Upper lobe of right lung (tissue), 1 donor: Measurements from ENCODE around the gene ALG1. TPM values are rescaled to one million over a fixed set of nuclear protein-coding genes. Genes with fewer than 3 reads are reported as not detected.

Experiments used
- ATAC-seq: fragments of 200-7000 bp; cut with Tn5 transposase; one replicate; pipeline ENCODE4 v1.9.1; 2020; ENCODE audit warnings: mild to moderate bottlenecking, moderate library complexity
- DNase-seq: peaks from one replicate; pipeline ENCODE4 v3.0.0-alpha.2; 2020
- H3K27ac ChIP-seq: fragments of 200-600 bp; one replicate; pipeline ENCODE4 v1.8.0; 2022
- H3K27me3 ChIP-seq: fragments of 200-600 bp; one replicate; pipeline ENCODE4 v1.8.0; 2022; ENCODE audit warnings: mild to moderate bottlenecking
- H3K36me3 ChIP-seq: fragments of 200-600 bp; one replicate; pipeline ENCODE4 v1.8.0; 2022
- H3K4me1 ChIP-seq: fragments of 200-600 bp; one replicate; pipeline ENCODE4 v1.8.0; 2022
- H3K4me3 ChIP-seq: fragments of 200-600 bp; one replicate; pipeline ENCODE4 v1.8.0; 2022; ENCODE audit warnings: mild to moderate bottlenecking
- H3K9me3 ChIP-seq: fragments of 200-600 bp; one replicate; pipeline ENCODE4 v1.8.0; 2022
- intact Hi-C: fragments of 100-400 bp; cut with DNase I; formaldehyde crosslinking; loops from one replicate; pipeline ENCODE4 v1.11.0; 2022
- long read RNA-seq: library from polyadenylated mRNA; unstranded; transcript quantifications from one replicate; pipeline ENCODE4 v2.0.0, GENCODE V29; 2021
- total RNA-seq: library from RNA; stranded (reverse); fragmentation: NEBNext Ultra II Directional; extraction: Animal tissue kit (Norgen Biotek cat#: 25700); gene quantifications from one replicate; pipeline ENCODE4 v1.2.1, GENCODE V29; 2021
- TF ChIP-seq, protein P1 (sequence below): fragments of 200-600 bp; IDR thresholded peaks from one replicate; pipeline ENCODE4 v1.8.0; 2022; ENCODE audit warnings: antibody characterized with exemption
- donor health status: DM: no; HTN: yes; CAD: no; lungs with severe emphysema.

ALG1 gene, protein sequence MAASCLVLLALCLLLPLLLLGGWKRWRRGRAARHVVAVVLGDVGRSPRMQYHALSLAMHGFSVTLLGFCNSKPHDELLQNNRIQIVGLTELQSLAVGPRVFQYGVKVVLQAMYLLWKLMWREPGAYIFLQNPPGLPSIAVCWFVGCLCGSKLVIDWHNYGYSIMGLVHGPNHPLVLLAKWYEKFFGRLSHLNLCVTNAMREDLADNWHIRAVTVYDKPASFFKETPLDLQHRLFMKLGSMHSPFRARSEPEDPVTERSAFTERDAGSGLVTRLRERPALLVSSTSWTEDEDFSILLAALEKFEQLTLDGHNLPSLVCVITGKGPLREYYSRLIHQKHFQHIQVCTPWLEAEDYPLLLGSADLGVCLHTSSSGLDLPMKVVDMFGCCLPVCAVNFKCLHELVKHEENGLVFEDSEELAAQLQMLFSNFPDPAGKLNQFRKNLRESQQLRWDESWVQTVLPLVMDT
- 26.4 TPM for total RNA-seq
- long read RNA-seq, transcript ALG1-201 (13 exons, 2,132 nt): major isoform, 42 of 52 reads
- long read RNA-seq, partial matches to known transcripts: 5 of 52 reads
- long read RNA-seq, other reads (novel, unspliced or antisense): 5 of 52 reads

DNA sequence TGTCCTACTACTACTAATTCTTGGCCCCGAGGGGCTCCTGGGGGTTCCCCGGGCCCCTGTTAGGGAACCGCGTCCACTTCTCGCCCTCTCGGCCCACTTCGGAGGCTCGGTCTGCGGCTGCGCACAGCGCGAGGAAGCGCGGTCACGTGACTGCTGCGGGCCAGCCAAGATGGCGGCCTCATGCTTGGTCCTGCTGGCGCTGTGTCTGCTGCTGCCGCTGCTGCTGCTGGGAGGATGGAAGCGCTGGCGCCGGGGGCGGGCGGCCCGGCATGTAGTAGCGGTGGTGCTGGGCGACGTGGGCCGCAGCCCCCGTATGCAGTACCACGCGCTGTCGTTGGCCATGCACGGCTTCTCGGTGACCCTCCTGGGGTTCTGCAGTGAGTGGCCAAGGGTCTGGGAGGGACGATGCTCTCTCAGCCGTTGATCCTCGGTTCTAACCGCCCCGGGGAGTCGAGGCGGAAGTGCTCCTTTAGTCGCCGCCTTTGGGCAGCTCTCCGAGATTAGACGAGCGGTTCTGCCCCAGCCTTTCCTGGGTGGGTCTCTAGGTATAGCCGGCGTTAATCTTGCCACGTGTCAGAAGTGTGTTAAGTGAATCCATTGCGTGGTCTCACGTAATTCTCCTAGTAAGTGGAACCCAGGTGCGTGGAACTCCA lies at the start of gene ALG1:
TSS of gene ALG1 (plus strand) at position 163 of the 653 bp plus-strand sequence. CDS start at position 170, 7 bp downstream.
- Histone ChIP-seq H3K27ac (peak within 1 kb of the TSS; percentile 89), H3K4me1 (peaks cover 14% of the 10 kb centered on the region), H3K27me3 (no peaks in the 10 kb centered on the region), H3K36me3 (peaks cover 19% of the 10 kb centered on the region), H3K9me3 (no peaks in the 10 kb centered on the region), H3K4me3 (peak within 1 kb of the TSS; percentile 86)
- intact Hi-C loops: no loop called here
- ATAC-seq: peak; percentile 95
- TF ChIP-seq, protein P1, sequence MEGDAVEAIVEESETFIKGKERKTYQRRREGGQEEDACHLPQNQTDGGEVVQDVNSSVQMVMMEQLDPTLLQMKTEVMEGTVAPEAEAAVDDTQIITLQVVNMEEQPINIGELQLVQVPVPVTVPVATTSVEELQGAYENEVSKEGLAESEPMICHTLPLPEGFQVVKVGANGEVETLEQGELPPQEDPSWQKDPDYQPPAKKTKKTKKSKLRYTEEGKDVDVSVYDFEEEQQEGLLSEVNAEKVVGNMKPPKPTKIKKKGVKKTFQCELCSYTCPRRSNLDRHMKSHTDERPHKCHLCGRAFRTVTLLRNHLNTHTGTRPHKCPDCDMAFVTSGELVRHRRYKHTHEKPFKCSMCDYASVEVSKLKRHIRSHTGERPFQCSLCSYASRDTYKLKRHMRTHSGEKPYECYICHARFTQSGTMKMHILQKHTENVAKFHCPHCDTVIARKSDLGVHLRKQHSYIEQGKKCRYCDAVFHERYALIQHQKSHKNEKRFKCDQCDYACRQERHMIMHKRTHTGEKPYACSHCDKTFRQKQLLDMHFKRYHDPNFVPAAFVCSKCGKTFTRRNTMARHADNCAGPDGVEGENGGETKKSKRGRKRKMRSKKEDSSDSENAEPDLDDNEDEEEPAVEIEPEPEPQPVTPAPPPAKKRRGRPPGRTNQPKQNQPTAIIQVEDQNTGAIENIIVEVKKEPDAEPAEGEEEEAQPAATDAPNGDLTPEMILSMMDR: no peak
- DNase-seq: peak; percentile 95

DNA sequence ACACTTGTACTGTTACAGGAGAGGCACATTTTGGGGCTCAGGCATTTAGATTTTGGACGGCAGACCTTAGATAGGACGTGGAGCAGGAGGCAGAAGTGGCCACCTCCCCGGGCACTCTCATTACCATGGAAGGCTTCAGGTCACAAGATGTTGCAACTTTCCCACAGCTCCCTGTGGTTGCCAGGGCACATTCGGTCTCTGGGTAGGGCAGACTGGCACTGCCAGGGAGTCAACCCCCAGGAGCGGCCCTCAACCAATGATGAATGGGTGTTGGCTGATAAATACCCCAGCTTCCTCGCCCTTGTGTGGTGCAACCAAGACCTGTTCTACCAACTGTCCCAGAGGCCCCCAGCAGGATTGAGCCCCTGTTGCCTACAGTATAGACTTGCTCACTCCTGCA lies 49.1 kb upstream of the ALG1 start:
- TF ChIP-seq, protein P1: no peak
- DNase-seq (no peak), ATAC-seq (no peak)
- H3K4me3 ChIP-seq: no peak overlapping the region
- no peaks in the 10 kb centered on the region for H3K4me1 ChIP-seq
- H3K27me3 ChIP-seq: no peaks in the 10 kb centered on the region
- no peaks in the 10 kb centered on the region for H3K9me3 ChIP-seq
- H3K36me3 ChIP-seq: no peaks in the 10 kb centered on the region
- intact Hi-C loops: no loop called here
- H3K27ac ChIP-seq: no peak overlapping the region

DNA sequence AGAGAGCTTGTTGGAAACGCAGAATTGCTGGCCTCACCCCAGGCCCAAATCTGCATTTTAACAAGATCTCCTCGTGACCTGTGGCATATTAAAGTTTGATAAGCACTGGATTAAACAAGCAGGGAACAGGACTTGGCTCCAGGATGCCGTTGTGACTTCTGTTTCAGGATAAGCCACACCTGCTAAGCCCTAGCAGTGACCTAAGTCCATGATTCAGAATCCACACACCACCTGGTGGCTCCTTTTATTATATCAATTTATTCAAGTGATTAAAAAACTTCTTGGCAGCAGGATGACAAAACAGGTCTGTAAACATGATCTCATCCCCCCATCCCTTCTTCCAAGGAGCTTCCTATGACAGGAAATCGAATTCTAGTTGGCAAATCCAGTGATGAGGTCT lies 47.0 kb upstream of the ALG1 start:
- intact Hi-C loops: no loop called here
- Histone ChIP-seq H3K27me3 (no peaks in the 10 kb centered on the region), H3K4me1 (no peaks in the 10 kb centered on the region), H3K9me3 (no peaks in the 10 kb centered on the region), H3K36me3 (no peaks in the 10 kb centered on the region), H3K4me3 (no peak overlapping the region), H3K27ac (no peak overlapping the region)
- ATAC-seq (no peak), DNase-seq (no peak)
- TF ChIP-seq, protein P1: no peak

DNA sequence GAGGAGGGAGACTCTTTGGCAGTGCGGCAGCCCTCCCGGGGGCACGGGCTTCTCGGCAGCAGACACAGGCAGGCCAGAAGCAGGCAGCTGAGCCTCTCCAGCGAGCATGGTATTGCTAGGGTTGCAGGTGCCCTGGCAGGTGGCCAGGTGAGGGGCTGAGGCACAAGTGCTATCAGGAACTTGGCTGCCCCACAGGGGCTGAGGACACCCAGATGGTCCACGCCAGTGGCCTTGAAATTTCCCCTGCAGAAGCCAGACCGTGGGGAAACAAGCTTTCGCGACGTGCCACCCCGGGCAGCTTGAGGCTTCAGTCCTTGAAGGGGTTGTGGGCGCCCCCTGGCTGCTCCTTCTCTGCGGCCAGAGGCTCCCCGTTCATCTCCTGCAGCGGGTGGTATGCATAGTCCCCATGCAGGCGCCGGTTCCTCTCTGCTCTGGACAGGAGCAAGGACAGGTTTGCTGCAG lies 46.4 kb upstream of the ALG1 start:
- intact Hi-C loops: no loop called here
- TF ChIP-seq, protein P1: peak; percentile 13
- no peak for ATAC-seq
- DNase-seq: no peak
- Histone ChIP-seq H3K4me1 (no peaks in the 10 kb centered on the region), H3K4me3 (no peak overlapping the region), H3K36me3 (no peaks in the 10 kb centered on the region), H3K27me3 (no peaks in the 10 kb centered on the region), H3K27ac (no peak overlapping the region), H3K9me3 (no peaks in the 10 kb centered on the region)

DNA sequence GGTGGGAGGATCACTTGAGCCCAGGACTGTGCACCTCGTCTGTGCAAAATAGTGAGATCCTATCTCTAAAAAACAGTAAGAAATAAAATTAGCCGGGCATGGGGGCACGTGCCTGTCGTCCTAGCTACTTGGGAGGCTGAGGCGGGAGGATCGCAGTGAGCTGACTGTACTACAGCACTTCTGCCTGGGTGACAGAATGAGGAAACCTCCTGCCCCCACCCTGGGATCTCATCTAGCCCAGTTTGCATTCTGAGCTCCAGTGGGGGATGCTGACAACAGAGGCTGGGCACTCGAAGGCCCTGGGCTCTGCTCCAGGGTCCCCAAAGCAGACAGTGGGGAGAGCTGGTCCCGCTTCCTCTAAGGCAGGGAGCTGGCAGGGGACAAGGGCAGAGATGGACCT lies 45.0 kb upstream of the ALG1 start:
- Histone ChIP-seq H3K4me1 (no peaks in the 10 kb centered on the region), H3K27ac (no peak overlapping the region), H3K4me3 (no peak overlapping the region), H3K27me3 (no peaks in the 10 kb centered on the region), H3K9me3 (no peaks in the 10 kb centered on the region), H3K36me3 (no peaks in the 10 kb centered on the region)
- no peak for DNase-seq
- TF ChIP-seq, protein P1: no peak
- intact Hi-C loops: no loop called here
- ATAC-seq: no peak
